ENCODE results near the gene ADM2.
"Not testable (repeated sequence)": the region's sequence is repeated elsewhere in the genome, so short reads cannot be mapped to it uniquely, and the experiment has no call there.

Gene ADM2

GRCh38 chr22:50505276-50505775, 24.0 kb downstream of the ADM2 start:
- in situ Hi-C loops (cut with MboI; ENCODE audit: low sequenced_read_pairs) = no loop called here

GRCh38 chr22:50505776-50506610, 24.6 kb downstream of the ADM2 start:
- in situ Hi-C loops (cut with MboI; ENCODE audit: low sequenced_read_pairs) = no loop called here

GRCh38 chr22:50506611-50507420, 25.5 kb downstream of the ADM2 start:
- in situ Hi-C loops (cut with MboI; ENCODE audit: low sequenced_read_pairs) = no loop called here

GRCh38 chr22:50507421-50507990, 26.2 kb downstream of the ADM2 start, which contains the start of gene LMF2:
TSS of gene LMF2 (minus strand) at chr22:50507702. CDS start at chr22:50507675, 27 bp downstream.
- in situ Hi-C loops (cut with MboI; ENCODE audit: low sequenced_read_pairs) = no loop called here

- in situ Hi-C loops (cut with MboI; ENCODE audit: low sequenced_read_pairs) = no loop called here
Measured at GRCh38 chr22:50507991-50508884, 26.9 kb downstream of the ADM2 start, which contains the start of gene NCAPH2. TSS of gene NCAPH2 (plus strand) at chr22:50508224. CDS start at chr22:50508338, 114 bp downstream.

- in situ Hi-C loops (cut with MboI; ENCODE audit: low sequenced_read_pairs) = no loop called here
Measured at GRCh38 chr22:50508897-50509296, 27.6 kb downstream of the ADM2 start.

- in situ Hi-C loops (cut with MboI; ENCODE audit: low sequenced_read_pairs) = no loop called here
Measured at GRCh38 chr22:50513175-50513574, 31.8 kb downstream of the ADM2 start.

- in situ Hi-C loops (cut with MboI; ENCODE audit: low sequenced_read_pairs) = no loop called here
Measured at GRCh38 chr22:50516068-50516467, 34.7 kb downstream of the ADM2 start.

GRCh38 chr22:50516891-50517290, 35.5 kb downstream of the ADM2 start:
- in situ Hi-C loops (cut with MboI; ENCODE audit: low sequenced_read_pairs) = no loop called here

GRCh38 chr22:50517495-50518260, 36.3 kb downstream of the ADM2 start:
- in situ Hi-C loops (cut with MboI; ENCODE audit: low sequenced_read_pairs) = no loop called here

GRCh38 chr22:50518606-50519005, 37.3 kb downstream of the ADM2 start:
- in situ Hi-C loops (cut with MboI; ENCODE audit: low sequenced_read_pairs) = no loop called here

- in situ Hi-C loops (cut with MboI; ENCODE audit: low sequenced_read_pairs) = no loop called here
Measured at GRCh38 chr22:50519151-50519550, 37.8 kb downstream of the ADM2 start.

- in situ Hi-C loops (cut with MboI; ENCODE audit: low sequenced_read_pairs) = not testable (repeated sequence)
Measured at GRCh38 chr22:50520184-50520583, 38.8 kb downstream of the ADM2 start.

- in situ Hi-C loops (cut with MboI; ENCODE audit: low sequenced_read_pairs) = no loop called here
Measured at GRCh38 chr22:50520826-50521453, 39.6 kb downstream of the ADM2 start.

GRCh38 chr22:50521710-50522109, 40.4 kb downstream of the ADM2 start:
- in situ Hi-C loops (cut with MboI; ENCODE audit: low sequenced_read_pairs) = no loop called here

- in situ Hi-C loops (cut with MboI; ENCODE audit: low sequenced_read_pairs) = no loop called here
Measured at GRCh38 chr22:50522208-50522805, 41.0 kb downstream of the ADM2 start.

- in situ Hi-C loops (cut with MboI; ENCODE audit: low sequenced_read_pairs) = no loop called here
Measured at GRCh38 chr22:50522806-50523438, 41.6 kb downstream of the ADM2 start.

GRCh38 chr22:50523458-50523805, 42.1 kb downstream of the ADM2 start:
- in situ Hi-C loops (cut with MboI; ENCODE audit: low sequenced_read_pairs) = no loop called here

All from HL-60/S4 treated with retinoic acid at 250 ng/mL for 4 days and 3 days (cell line).